ENCODE results near the gene NDUFB11. TPM values are rescaled to one million over a fixed set of nuclear protein-coding genes. Genes with fewer than 3 reads are reported as not detected.

Gene NDUFB11
- polyA plus RNA-seq, 1 donor, result 80.5 TPM

Other genes with a start within 250 kb of the NDUFB11 start
- gene JADE3, start 232.3 kb downstream of the NDUFB11 start, polyA plus RNA-seq (ENCODE audit: insufficient read length), result 30.1 TPM
- 42.7 TPM for gene RGN, start 66.3 kb downstream of the NDUFB11 start, polyA plus RNA-seq (ENCODE audit: insufficient read length)
- 46.4 TPM for gene RBM10, start 519 bp upstream of the NDUFB11 start, polyA plus RNA-seq (ENCODE audit: insufficient read length)
- gene UBA1, start 49.1 kb upstream of the NDUFB11 start, polyA plus RNA-seq (ENCODE audit: insufficient read length), result 266 TPM
- gene CDK16, start 74.0 kb upstream of the NDUFB11 start, polyA plus RNA-seq (ENCODE audit: insufficient read length), result 113 TPM
- gene USP11, start 88.3 kb upstream of the NDUFB11 start, polyA plus RNA-seq (ENCODE audit: insufficient read length), result 170 TPM
- 1.6 TPM for gene ZNF157, start 225.9 kb upstream of the NDUFB11 start, polyA plus RNA-seq (ENCODE audit: insufficient read length)

All from left kidney (tissue), 1 donor.